ENCODE results near the gene SWI5. TPM values are rescaled to one million over a fixed set of nuclear protein-coding genes. Genes with fewer than 3 reads are reported as not detected.
A peak's percentile ranks its signal among the peaks of the same experiment; 100 is the strongest.

SWI5 gene
- total and polyA plus RNA-seq, 9 of the 15 experiments (the other 6 are each of a cell fraction or from before 2014, with no cell fraction given) = 62.8 to 133 (median 95.9) TPM

DNA sequence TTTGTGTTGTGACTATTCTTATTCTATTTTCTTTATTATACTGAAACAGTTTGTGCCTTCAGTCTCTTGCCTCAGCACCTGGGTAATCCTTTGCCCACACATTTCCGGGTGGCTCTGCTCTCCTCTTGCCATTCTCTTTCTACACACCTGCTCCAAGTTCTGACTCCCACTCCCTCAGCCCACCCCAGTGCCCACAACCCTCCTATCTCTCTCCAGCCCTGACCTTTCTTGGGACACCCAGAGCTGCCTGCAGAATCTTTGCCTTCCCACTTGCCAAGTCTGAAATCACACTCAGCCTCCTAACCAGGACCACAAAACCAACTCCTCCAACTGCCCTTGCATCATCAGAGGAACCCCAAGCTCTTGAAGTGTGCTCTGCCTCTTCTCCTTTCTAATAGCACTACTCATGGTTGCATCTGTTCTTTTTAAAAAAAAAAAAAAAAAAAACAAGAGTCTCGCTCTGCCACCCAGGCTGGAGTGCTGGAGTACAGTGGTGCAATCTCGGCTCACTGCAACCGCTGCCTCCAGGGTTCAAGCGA, 4.1 kb downstream of the SWI5 start (continued):
- TF ChIP-seq, protein P1, sequence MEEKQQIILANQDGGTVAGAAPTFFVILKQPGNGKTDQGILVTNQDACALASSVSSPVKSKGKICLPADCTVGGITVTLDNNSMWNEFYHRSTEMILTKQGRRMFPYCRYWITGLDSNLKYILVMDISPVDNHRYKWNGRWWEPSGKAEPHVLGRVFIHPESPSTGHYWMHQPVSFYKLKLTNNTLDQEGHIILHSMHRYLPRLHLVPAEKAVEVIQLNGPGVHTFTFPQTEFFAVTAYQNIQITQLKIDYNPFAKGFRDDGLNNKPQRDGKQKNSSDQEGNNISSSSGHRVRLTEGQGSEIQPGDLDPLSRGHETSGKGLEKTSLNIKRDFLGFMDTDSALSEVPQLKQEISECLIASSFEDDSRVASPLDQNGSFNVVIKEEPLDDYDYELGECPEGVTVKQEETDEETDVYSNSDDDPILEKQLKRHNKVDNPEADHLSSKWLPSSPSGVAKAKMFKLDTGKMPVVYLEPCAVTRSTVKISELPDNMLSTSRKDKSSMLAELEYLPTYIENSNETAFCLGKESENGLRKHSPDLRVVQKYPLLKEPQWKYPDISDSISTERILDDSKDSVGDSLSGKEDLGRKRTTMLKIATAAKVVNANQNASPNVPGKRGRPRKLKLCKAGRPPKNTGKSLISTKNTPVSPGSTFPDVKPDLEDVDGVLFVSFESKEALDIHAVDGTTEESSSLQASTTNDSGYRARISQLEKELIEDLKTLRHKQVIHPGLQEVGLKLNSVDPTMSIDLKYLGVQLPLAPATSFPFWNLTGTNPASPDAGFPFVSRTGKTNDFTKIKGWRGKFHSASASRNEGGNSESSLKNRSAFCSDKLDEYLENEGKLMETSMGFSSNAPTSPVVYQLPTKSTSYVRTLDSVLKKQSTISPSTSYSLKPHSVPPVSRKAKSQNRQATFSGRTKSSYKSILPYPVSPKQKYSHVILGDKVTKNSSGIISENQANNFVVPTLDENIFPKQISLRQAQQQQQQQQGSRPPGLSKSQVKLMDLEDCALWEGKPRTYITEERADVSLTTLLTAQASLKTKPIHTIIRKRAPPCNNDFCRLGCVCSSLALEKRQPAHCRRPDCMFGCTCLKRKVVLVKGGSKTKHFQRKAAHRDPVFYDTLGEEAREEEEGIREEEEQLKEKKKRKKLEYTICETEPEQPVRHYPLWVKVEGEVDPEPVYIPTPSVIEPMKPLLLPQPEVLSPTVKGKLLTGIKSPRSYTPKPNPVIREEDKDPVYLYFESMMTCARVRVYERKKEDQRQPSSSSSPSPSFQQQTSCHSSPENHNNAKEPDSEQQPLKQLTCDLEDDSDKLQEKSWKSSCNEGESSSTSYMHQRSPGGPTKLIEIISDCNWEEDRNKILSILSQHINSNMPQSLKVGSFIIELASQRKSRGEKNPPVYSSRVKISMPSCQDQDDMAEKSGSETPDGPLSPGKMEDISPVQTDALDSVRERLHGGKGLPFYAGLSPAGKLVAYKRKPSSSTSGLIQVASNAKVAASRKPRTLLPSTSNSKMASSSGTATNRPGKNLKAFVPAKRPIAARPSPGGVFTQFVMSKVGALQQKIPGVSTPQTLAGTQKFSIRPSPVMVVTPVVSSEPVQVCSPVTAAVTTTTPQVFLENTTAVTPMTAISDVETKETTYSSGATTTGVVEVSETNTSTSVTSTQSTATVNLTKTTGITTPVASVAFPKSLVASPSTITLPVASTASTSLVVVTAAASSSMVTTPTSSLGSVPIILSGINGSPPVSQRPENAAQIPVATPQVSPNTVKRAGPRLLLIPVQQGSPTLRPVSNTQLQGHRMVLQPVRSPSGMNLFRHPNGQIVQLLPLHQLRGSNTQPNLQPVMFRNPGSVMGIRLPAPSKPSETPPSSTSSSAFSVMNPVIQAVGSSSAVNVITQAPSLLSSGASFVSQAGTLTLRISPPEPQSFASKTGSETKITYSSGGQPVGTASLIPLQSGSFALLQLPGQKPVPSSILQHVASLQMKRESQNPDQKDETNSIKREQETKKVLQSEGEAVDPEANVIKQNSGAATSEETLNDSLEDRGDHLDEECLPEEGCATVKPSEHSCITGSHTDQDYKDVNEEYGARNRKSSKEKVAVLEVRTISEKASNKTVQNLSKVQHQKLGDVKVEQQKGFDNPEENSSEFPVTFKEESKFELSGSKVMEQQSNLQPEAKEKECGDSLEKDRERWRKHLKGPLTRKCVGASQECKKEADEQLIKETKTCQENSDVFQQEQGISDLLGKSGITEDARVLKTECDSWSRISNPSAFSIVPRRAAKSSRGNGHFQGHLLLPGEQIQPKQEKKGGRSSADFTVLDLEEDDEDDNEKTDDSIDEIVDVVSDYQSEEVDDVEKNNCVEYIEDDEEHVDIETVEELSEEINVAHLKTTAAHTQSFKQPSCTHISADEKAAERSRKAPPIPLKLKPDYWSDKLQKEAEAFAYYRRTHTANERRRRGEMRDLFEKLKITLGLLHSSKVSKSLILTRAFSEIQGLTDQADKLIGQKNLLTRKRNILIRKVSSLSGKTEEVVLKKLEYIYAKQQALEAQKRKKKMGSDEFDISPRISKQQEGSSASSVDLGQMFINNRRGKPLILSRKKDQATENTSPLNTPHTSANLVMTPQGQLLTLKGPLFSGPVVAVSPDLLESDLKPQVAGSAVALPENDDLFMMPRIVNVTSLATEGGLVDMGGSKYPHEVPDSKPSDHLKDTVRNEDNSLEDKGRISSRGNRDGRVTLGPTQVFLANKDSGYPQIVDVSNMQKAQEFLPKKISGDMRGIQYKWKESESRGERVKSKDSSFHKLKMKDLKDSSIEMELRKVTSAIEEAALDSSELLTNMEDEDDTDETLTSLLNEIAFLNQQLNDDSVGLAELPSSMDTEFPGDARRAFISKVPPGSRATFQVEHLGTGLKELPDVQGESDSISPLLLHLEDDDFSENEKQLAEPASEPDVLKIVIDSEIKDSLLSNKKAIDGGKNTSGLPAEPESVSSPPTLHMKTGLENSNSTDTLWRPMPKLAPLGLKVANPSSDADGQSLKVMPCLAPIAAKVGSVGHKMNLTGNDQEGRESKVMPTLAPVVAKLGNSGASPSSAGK (IDR thresholded peaks at IDR 0.05) = no peak
- no peak for TF ChIP-seq BHLHE40 (IDR thresholded peaks at IDR 0.05; ENCODE audit: low read length)
- TF ChIP-seq, protein P2, sequence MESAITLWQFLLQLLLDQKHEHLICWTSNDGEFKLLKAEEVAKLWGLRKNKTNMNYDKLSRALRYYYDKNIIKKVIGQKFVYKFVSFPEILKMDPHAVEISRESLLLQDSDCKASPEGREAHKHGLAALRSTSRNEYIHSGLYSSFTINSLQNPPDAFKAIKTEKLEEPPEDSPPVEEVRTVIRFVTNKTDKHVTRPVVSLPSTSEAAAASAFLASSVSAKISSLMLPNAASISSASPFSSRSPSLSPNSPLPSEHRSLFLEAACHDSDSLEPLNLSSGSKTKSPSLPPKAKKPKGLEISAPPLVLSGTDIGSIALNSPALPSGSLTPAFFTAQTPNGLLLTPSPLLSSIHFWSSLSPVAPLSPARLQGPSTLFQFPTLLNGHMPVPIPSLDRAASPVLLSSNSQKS (CRISPR knock-in tag; IDR thresholded peaks at IDR 0.05) = no peak
- 0 out of 2 replicates have a peak, but pooled peaks have one; percentile 5 for TF ChIP-seq SMAD4 (CRISPR knock-in tag; conservative IDR thresholded peaks at IDR 0.05)
- TF ChIP-seq KDM2B (CRISPR knock-in tag; IDR thresholded peaks at IDR 0.05) = no peak
- TF ChIP-seq, protein P3, sequence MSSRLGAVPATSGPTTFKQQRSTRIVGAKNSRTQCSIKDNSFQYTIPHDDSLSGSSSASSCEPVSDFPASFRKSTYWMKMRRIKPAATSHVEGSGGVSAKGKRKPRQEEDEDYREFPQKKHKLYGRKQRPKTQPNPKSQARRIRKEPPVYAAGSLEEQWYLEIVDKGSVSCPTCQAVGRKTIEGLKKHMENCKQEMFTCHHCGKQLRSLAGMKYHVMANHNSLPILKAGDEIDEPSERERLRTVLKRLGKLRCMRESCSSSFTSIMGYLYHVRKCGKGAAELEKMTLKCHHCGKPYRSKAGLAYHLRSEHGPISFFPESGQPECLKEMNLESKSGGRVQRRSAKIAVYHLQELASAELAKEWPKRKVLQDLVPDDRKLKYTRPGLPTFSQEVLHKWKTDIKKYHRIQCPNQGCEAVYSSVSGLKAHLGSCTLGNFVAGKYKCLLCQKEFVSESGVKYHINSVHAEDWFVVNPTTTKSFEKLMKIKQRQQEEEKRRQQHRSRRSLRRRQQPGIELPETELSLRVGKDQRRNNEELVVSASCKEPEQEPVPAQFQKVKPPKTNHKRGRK (tag; IDR thresholded peaks at IDR 0.05) = no peak; the same call in 1 of the 2 replicates
- TF ChIP-seq, protein P4, sequence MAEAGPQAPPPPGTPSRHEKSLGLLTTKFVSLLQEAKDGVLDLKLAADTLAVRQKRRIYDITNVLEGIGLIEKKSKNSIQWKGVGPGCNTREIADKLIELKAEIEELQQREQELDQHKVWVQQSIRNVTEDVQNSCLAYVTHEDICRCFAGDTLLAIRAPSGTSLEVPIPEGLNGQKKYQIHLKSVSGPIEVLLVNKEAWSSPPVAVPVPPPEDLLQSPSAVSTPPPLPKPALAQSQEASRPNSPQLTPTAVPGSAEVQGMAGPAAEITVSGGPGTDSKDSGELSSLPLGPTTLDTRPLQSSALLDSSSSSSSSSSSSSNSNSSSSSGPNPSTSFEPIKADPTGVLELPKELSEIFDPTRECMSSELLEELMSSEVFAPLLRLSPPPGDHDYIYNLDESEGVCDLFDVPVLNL (CRISPR knock-in tag; IDR thresholded peaks at IDR 0.05; ENCODE audit: low read depth) = no peak
- TF ChIP-seq FOXJ3 (CRISPR knock-in tag; IDR thresholded peaks at IDR 0.05) = no peak
- no peak for TF ChIP-seq NFIC (IDR thresholded peaks at IDR 0.05)
- TF ChIP-seq, protein P5, sequence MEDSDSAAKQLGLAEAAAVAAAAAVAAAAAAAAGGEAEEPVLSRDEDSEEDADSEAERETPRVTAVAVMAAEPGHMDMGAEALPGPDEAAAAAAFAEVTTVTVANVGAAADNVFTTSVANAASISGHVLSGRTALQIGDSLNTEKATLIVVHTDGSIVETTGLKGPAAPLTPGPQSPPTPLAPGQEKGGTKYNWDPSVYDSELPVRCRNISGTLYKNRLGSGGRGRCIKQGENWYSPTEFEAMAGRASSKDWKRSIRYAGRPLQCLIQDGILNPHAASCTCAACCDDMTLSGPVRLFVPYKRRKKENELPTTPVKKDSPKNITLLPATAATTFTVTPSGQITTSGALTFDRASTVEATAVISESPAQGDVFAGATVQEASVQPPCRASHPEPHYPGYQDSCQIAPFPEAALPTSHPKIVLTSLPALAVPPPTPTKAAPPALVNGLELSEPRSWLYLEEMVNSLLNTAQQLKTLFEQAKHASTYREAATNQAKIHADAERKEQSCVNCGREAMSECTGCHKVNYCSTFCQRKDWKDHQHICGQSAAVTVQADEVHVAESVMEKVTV (CRISPR knock-in tag; IDR thresholded peaks at IDR 0.05) = no peak
- no peak for TF ChIP-seq ZSCAN32 (CRISPR knock-in tag; IDR thresholded peaks at IDR 0.05)
